ENCODE data around the gene LINGO4.

DNA sequence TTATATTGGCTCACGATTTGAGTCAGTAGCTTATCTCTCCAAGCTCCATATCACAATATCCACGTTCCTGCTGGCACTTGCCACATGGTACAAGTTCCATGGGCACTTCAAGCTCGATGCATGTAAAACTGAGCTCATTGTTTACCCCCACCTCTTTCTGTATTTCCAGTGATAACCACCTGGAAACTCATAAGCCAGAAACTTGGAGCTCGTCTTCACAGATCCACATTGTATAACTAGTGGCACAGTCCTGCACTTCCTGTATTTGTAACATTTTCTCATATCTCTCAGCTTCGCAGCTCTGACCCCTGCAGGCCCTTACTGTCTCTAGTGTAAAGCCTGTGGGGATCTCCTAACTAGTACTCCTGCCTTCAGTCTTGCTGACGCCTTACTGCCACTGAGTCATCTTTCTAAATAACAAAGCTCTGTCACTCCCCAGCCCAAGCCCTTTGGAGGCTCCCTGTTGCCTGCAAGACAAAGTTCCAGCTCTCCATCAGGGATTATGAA is 40.9 kb upstream of the LINGO4 start:
- TF ChIP-seq POLR2A (IDR thresholded peaks at IDR 0.05; ENCODE audit: low read length) (no peak), GATA1 (IDR thresholded peaks at IDR 0.05; ENCODE audit: low read depth, low read length) (no peak)

All from erythroblast (primary cell).